Measurements from ENCODE around the gene HYKK.
"Not testable (repeated sequence)": the region's sequence is repeated elsewhere in the genome, so short reads cannot be mapped to it uniquely, and the experiment has no call there.

Gene HYKK

GRCh38 chr15:78540141-78540870 is 32.9 kb downstream of the HYKK start, which contains the start of gene PSMA4:
Gene PSMA4, plus strand, starts transcription at chr15:78540444. Its CDS starts 1,484 bp downstream, at chr15:78541928.
- Histone ChIP-seq H3K4me3 (ENCODE audit: low read length in 2 of 2) (peak within 1 kb of the TSS; percentile 95 to 99), H3K36me3 (ENCODE audit: control insufficient read depth in 2 of 2, insufficient read depth in 2 of 2, low read length in 2 of 2) (peaks cover 12 to 13% of the 10 kb centered on the region in 2 donors), H3K4me1 (ENCODE audit: control insufficient read depth, insufficient read depth, low read length) (peaks cover 5% of the 10 kb centered on the region), H3K27me3 (ENCODE audit: control insufficient read depth in 1 of 2, insufficient read depth in 2 of 2, low read length in 2 of 2) (no peaks in the 10 kb centered on the region), H3K9me3 (ENCODE audit: control insufficient read depth in 2 of 2, low read length in 2 of 2) (no peaks in the 10 kb centered on the region), H3K9ac (ENCODE audit: low read length in 2 of 2) (peak within 1 kb of the TSS; percentile 95 to 96), H3K27ac (ENCODE audit: low read length) (peak within 1 kb of the TSS; percentile 93)

- Histone ChIP-seq H3K36me3 (ENCODE audit: control insufficient read depth in 2 of 2, insufficient read depth in 2 of 2, low read length in 2 of 2) (peaks cover 19 to 20% of the 10 kb centered on the region in 2 donors), H3K9me3 (ENCODE audit: control insufficient read depth in 2 of 2, low read length in 2 of 2) (no peaks in the 10 kb centered on the region), H3K27me3 (ENCODE audit: control insufficient read depth in 1 of 2, insufficient read depth in 2 of 2, low read length in 2 of 2) (no peaks in the 10 kb centered on the region), H3K4me3 (ENCODE audit: low read length in 2 of 2) (peak overlapping the region; percentile 95 to 99), H3K27ac (ENCODE audit: low read length) (peak overlapping the region; percentile 93), H3K9ac (ENCODE audit: low read length in 2 of 2) (peak overlapping the region; percentile 95 to 96), H3K4me1 (ENCODE audit: control insufficient read depth, insufficient read depth, low read length) (peaks cover 5% of the 10 kb centered on the region)
These were observed 33.7 kb downstream of the HYKK start for GRCh38 chr15:78540871-78541743.

GRCh38 chr15:78541744-78542034 is 34.3 kb downstream of the HYKK start:
- peaks cover 19 to 21% of the 10 kb centered on the region in 2 donors for H3K36me3 ChIP-seq (ENCODE audit: control insufficient read depth in 2 of 2, insufficient read depth in 2 of 2, low read length in 2 of 2)
- H3K27me3 ChIP-seq (ENCODE audit: control insufficient read depth in 1 of 2, insufficient read depth in 2 of 2, low read length in 2 of 2): no peaks in the 10 kb centered on the region
- peaks cover 5% of the 10 kb centered on the region for H3K4me1 ChIP-seq (ENCODE audit: control insufficient read depth, insufficient read depth, low read length)
- H3K27ac ChIP-seq (ENCODE audit: low read length): no peak overlapping the region
- H3K4me3 ChIP-seq (ENCODE audit: low read length in 2 of 2): peak overlapping the region; percentile 95 to 99
- no peaks in the 10 kb centered on the region for H3K9me3 ChIP-seq (ENCODE audit: control insufficient read depth in 2 of 2, low read length in 2 of 2)
- H3K9ac ChIP-seq (ENCODE audit: low read length in 2 of 2): peak overlapping the region in 1 of 2 donors; percentile 96

GRCh38 chr15:78542647-78543046 is 35.3 kb downstream of the HYKK start:
- no peak overlapping the region for H3K9ac ChIP-seq (ENCODE audit: low read length in 2 of 2)
- H3K4me3 ChIP-seq (ENCODE audit: low read length in 2 of 2): no peak overlapping the region
- H3K4me1 ChIP-seq (ENCODE audit: control insufficient read depth, insufficient read depth, low read length): peaks cover 5% of the 10 kb centered on the region
- H3K36me3 ChIP-seq (ENCODE audit: control insufficient read depth in 2 of 2, insufficient read depth in 2 of 2, low read length in 2 of 2): peaks cover 27 to 30% of the 10 kb centered on the region in 2 donors
- no peaks in the 10 kb centered on the region for H3K9me3 ChIP-seq (ENCODE audit: control insufficient read depth in 2 of 2, low read length in 2 of 2)
- no peaks in the 10 kb centered on the region for H3K27me3 ChIP-seq (ENCODE audit: control insufficient read depth in 1 of 2, insufficient read depth in 2 of 2, low read length in 2 of 2)
- no peak overlapping the region for H3K27ac ChIP-seq (ENCODE audit: low read length)

- no peaks in the 10 kb centered on the region for H3K9me3 ChIP-seq (ENCODE audit: control insufficient read depth in 2 of 2, low read length in 2 of 2)
- no peaks in the 10 kb centered on the region for H3K27me3 ChIP-seq (ENCODE audit: control insufficient read depth in 1 of 2, insufficient read depth in 2 of 2, low read length in 2 of 2)
- no peak overlapping the region for H3K9ac ChIP-seq (ENCODE audit: low read length in 2 of 2)
- no peak overlapping the region for H3K27ac ChIP-seq (ENCODE audit: low read length)
- H3K36me3 ChIP-seq (ENCODE audit: control insufficient read depth in 2 of 2, insufficient read depth in 2 of 2, low read length in 2 of 2): peaks cover 43 to 44% of the 10 kb centered on the region in 2 donors
- H3K4me3 ChIP-seq (ENCODE audit: low read length in 2 of 2): no peak overlapping the region
- no peaks in the 10 kb centered on the region for H3K4me1 ChIP-seq (ENCODE audit: control insufficient read depth, insufficient read depth, low read length)
These were observed 42.8 kb downstream of the HYKK start for GRCh38 chr15:78550194-78550593.

GRCh38 chr15:78550815-78551214 is 43.4 kb downstream of the HYKK start:
- Histone ChIP-seq H3K4me3 (ENCODE audit: low read length in 2 of 2) (no peak overlapping the region), H3K4me1 (ENCODE audit: control insufficient read depth, insufficient read depth, low read length) (no peaks in the 10 kb centered on the region), H3K36me3 (ENCODE audit: control insufficient read depth in 2 of 2, insufficient read depth in 2 of 2, low read length in 2 of 2) (peaks cover 37 to 38% of the 10 kb centered on the region in 2 donors), H3K9me3 (ENCODE audit: control insufficient read depth in 2 of 2, low read length in 2 of 2) (no peaks in the 10 kb centered on the region), H3K9ac (ENCODE audit: low read length in 2 of 2) (no peak overlapping the region), H3K27me3 (ENCODE audit: control insufficient read depth in 1 of 2, insufficient read depth in 2 of 2, low read length in 2 of 2) (no peaks in the 10 kb centered on the region), H3K27ac (ENCODE audit: low read length) (no peak overlapping the region)

GRCh38 chr15:78551902-78552301 is 44.5 kb downstream of the HYKK start:
- Histone ChIP-seq H3K4me1 (ENCODE audit: control insufficient read depth, insufficient read depth, low read length) (no peaks in the 10 kb centered on the region), H3K27ac (ENCODE audit: low read length) (no peak overlapping the region), H3K4me3 (ENCODE audit: low read length in 2 of 2) (no peak overlapping the region), H3K27me3 (ENCODE audit: control insufficient read depth in 1 of 2, insufficient read depth in 2 of 2, low read length in 2 of 2) (no peaks in the 10 kb centered on the region), H3K9me3 (ENCODE audit: control insufficient read depth in 2 of 2, low read length in 2 of 2) (no peaks in the 10 kb centered on the region), H3K9ac (ENCODE audit: low read length in 2 of 2) (no peak overlapping the region), H3K36me3 (ENCODE audit: control insufficient read depth in 2 of 2, insufficient read depth in 2 of 2, low read length in 2 of 2) (peaks cover 33 to 34% of the 10 kb centered on the region in 2 donors)

GRCh38 chr15:78552597-78552996 is 45.2 kb downstream of the HYKK start:
- Histone ChIP-seq H3K9me3 (ENCODE audit: control insufficient read depth in 2 of 2, low read length in 2 of 2) (no peaks in the 10 kb centered on the region), H3K36me3 (ENCODE audit: control insufficient read depth in 2 of 2, insufficient read depth in 2 of 2, low read length in 2 of 2) (peaks cover 26 to 28% of the 10 kb centered on the region in 2 donors), H3K27ac (ENCODE audit: low read length) (no peak overlapping the region), H3K4me1 (ENCODE audit: control insufficient read depth, insufficient read depth, low read length) (no peaks in the 10 kb centered on the region), H3K4me3 (ENCODE audit: low read length in 2 of 2) (no peak overlapping the region), H3K9ac (ENCODE audit: low read length in 2 of 2) (no peak overlapping the region), H3K27me3 (ENCODE audit: control insufficient read depth in 1 of 2, insufficient read depth in 2 of 2, low read length in 2 of 2) (no peaks in the 10 kb centered on the region)

- not testable (repeated sequence) for H3K4me3 ChIP-seq (ENCODE audit: low read length in 2 of 2); H3K9ac ChIP-seq (ENCODE audit: low read length in 2 of 2); H3K27ac ChIP-seq (ENCODE audit: low read length); H3K4me1 ChIP-seq (ENCODE audit: control insufficient read depth, insufficient read depth, low read length); H3K27me3 ChIP-seq (ENCODE audit: control insufficient read depth in 1 of 2, insufficient read depth in 2 of 2, low read length in 2 of 2); H3K9me3 ChIP-seq (ENCODE audit: control insufficient read depth in 2 of 2, low read length in 2 of 2); H3K36me3 ChIP-seq (ENCODE audit: control insufficient read depth in 2 of 2, insufficient read depth in 2 of 2, low read length in 2 of 2)
These were observed 52.8 kb downstream of the HYKK start for GRCh38 chr15:78560201-78560600.

GRCh38 chr15:78561490-78561889 is 54.1 kb downstream of the HYKK start:
- Histone ChIP-seq H3K27ac (ENCODE audit: low read length) (no peak overlapping the region), H3K4me1 (ENCODE audit: control insufficient read depth, insufficient read depth, low read length) (peaks cover 9% of the 10 kb centered on the region), H3K27me3 (ENCODE audit: control insufficient read depth in 1 of 2, insufficient read depth in 2 of 2, low read length in 2 of 2) (no peaks in the 10 kb centered on the region), H3K9me3 (ENCODE audit: control insufficient read depth in 2 of 2, low read length in 2 of 2) (no peaks in the 10 kb centered on the region), H3K4me3 (ENCODE audit: low read length in 2 of 2) (no peak overlapping the region), H3K9ac (ENCODE audit: low read length in 2 of 2) (no peak overlapping the region), H3K36me3 (ENCODE audit: control insufficient read depth in 2 of 2, insufficient read depth in 2 of 2, low read length in 2 of 2) (no peaks in the 10 kb centered on the region)

- no peak overlapping the region for H3K9ac ChIP-seq (ENCODE audit: low read length in 2 of 2)
- H3K27me3 ChIP-seq (ENCODE audit: control insufficient read depth in 1 of 2, insufficient read depth in 2 of 2, low read length in 2 of 2): no peaks in the 10 kb centered on the region
- H3K27ac ChIP-seq (ENCODE audit: low read length): no peak overlapping the region
- H3K36me3 ChIP-seq (ENCODE audit: control insufficient read depth in 2 of 2, insufficient read depth in 2 of 2, low read length in 2 of 2): no peaks in the 10 kb centered on the region
- H3K9me3 ChIP-seq (ENCODE audit: control insufficient read depth in 2 of 2, low read length in 2 of 2): no peaks in the 10 kb centered on the region
- H3K4me1 ChIP-seq (ENCODE audit: control insufficient read depth, insufficient read depth, low read length): peaks cover 9% of the 10 kb centered on the region
- H3K4me3 ChIP-seq (ENCODE audit: low read length in 2 of 2): no peak overlapping the region
These were observed 55.7 kb downstream of the HYKK start for GRCh38 chr15:78563092-78563491.
